C4-2B (cell line): ENCODE measurements around the gene RBM14.

ENCODE experiments used
- CTCF ChIP-seq: fragments of 450-650 bp; conservative IDR thresholded peaks from 2 replicates; pipeline ENCODE4 v1.5.1; 2017; ENCODE audit warnings: mild to moderate bottlenecking
- ZFX ChIP-seq: fragments of 450-650 bp; IDR thresholded peaks from 2 replicates; pipeline ENCODE4 v1.6.1; 2017

- TF ChIP-seq CTCF (no peak), ZFX (peak; percentile 46; the same call in 1 of the 2 replicates)
Measured at GRCh38 chr11:66593303-66593635, 23.2 kb upstream of the RBM14 start.
